ENCODE measurements around the gene SYT1.

SYT1 gene

DNA sequence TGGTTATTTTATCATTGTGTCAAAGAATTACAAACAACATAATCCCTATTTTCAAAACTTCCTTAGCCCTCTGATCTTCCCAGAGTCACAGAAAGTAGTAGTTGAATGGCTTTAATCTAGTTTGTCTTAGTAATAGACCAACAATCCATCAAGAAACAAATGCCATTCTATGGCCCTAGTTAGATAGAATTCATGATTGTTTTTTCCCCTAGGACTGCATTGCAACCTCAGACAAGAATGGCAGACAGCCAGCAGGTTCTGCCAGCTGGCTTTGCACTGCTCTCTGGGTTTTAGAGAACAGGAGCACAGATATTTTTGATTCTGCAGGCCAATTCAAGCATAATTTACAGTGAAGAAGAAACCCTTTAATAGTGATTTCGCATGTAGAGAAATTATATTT lies 33.8 kb downstream of the SYT1 start:
- peak; percentile 44 for DNase-seq

DNA sequence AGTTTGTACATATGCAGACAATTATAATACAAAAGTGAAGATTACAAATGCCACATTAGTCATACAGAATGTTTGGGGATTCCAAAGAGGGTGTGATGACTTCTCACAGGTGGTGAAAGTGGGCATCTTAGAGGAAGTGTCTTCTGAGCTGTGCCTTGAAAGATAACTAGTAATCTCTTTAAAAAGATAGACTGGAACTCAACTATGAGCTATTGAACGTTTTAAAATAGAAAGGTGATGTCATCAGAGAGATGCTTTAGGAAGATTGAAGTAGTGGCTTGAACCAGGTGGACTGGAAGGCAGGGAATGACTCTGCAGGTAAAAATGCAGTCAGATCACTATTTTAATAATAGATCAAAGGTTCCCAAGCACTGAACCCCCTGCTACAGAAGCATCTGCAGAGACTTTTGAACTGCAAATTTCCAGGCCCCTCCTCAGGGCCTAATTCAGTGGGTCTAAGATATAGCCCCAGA lies 50.3 kb downstream of the SYT1 start:
- no peak for DNase-seq

DNA sequence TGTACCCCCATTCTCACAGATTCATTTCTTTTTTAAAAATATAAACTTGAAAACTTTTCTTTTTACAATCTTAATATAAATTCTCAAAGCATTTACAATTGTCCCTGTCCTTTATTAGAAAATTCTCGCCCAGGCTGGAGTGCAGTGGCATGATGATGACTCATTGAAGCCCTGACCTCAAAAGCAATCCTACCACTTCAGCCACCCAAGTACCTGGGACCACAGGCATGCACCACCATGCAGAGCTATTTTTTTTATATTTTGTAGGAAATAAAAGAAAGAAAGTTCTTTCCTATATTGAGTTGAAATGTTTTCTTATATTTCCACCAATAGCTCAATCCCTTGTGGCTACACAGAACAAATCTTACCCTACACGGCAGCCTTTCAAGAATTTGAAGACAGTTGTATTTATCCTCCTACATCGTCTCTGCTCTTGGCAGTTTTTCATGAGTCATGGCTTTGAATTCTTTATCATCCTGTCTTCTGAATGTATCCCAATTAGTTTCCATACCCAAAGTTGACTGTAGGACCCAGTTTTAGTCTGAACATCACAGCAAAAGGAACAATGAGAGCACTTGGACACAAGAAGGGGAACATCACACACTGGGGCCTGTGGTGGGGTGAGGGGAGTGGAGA lies 52.4 kb downstream of the SYT1 start:
- no peak for DNase-seq

DNA sequence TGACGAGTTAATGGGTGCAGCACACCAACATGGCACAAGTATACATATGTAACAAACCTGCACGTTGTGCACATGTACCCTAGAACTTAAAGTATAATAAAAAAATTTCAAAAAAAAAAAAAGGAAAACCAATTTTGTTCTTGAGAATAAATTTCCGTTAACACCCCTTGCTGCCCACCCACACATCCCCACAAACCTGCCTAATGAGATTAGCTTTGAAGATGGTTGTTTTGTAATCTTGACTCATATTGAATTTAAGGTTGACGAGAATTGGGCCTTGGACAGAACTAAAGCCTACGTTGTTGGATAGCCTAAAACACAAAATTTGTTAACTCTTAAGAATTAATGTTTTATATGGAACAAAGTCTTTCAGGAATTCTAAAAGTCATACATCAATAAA lies 52.9 kb downstream of the SYT1 start:
- no peak for DNase-seq

DNA sequence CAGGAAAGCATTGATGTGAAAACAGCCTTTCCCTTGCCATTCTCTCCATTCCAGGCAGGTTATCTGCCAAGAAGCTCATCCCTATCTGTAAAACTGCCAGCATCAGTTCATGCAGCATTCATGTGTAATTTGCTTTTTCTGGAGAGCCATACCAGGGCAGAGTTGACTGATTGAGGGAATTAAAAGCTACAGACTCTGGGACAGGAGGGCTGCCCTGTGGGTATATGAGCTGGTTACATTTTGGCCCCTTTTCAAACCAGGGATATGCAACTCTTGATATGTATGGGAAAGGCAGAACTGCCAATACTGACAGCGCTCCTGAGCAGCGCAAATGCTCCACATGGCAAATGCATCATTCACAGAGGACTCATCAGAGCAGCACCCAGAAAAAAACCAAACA lies 53.7 kb downstream of the SYT1 start:
- DNase-seq: no peak

DNA sequence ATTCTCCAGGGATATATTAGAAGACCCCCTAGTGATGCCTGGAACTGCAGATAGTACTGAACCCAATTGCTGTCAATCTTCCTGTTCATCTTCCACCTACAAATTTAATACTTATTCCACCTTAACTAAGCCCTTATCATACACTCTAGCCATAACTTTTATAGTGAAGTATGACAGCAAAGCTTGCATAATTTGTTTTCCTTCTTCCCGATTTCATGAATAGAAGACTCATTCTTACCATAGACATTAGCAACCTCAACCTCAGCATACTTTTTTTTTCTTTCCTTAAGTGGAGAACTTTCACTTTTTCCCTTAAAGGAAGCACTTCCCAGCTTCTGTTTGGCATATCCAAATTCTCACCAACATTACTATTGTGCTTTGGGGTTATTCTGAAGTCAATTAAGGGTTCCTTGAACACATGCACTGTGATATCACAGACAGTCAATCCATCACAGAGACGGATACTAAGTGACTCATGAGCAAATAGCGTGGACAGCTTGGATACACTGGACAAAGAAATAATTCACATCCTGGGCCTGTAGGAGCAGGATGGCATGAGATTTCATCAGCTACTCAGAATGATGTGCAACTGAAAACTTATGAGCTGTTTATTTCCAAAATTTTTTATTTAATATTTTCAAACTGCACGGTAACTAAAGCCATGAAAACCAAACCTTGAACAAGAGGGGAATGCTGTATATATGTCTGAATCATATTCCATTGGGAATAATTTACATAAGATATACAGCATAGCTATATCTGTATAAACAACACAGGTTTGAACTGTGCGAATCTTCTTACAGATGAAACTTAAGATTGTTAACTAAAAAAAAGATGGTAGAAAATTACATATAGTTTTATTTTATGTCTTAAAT lies 63.9 kb downstream of the SYT1 start:
- DNase-seq: no peak

DNA sequence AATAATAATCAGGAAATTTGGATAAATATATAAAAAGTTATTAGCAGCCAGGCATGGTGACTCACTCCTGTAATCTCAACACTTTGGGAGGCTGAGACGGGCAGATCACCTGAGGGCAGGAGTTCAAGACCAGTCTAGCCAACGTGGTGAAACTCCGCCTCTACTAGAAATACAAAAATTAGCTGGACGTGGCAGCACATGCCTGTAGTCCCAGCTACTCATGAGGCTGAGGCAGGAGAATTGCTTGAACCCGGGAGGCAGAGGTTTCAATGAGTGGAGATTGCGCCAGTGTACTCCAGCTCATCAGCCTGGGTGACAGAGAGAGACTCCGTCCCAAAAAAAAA lies 64.5 kb downstream of the SYT1 start:
- DNase-seq: no peak

DNA sequence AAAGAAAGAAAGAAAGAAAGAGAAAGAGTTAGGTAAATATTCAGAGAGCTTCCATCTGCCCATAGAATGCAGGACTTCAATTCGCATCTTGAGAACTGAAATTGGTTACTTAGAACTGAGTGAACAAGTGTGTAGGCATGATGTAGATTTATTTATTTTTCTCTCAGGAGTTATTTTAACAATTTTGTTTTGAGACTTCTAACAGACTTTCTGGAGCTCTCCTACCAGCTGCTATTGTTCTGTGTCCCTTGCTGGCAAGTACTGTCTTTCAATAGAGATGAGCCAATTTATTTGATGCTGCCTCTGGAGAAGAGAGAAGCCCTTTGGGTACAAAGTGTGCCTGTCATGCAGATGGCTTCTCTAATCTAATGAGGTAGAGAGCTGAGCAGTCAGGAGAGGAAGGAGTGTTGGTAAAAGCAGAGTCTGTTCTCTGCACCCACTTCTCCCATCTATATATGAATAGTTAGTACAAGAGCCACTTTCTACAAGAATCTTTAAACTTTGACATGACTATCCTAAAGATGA lies 67.0 kb downstream of the SYT1 start:
- DNase-seq: no peak

DNA sequence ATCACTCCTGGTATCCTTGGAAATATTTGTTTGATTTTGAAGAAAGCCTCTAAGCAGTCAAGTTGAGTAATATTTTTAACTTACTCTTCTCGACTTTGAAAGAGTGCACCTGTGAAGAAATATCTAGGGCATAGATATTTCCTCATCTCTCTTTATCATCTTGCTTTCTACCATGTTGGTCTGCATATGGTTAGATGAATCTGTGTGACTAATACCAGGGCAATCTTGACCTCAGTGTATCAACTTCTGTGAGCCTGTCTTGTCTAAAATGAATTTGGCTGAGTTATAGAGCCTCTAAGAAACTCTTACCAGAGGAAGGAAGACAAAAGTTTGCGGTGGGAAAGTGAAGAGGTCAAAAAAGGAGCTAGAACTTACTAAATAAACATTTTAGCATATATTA lies 68.4 kb downstream of the SYT1 start:
- DNase-seq: no peak

DNA sequence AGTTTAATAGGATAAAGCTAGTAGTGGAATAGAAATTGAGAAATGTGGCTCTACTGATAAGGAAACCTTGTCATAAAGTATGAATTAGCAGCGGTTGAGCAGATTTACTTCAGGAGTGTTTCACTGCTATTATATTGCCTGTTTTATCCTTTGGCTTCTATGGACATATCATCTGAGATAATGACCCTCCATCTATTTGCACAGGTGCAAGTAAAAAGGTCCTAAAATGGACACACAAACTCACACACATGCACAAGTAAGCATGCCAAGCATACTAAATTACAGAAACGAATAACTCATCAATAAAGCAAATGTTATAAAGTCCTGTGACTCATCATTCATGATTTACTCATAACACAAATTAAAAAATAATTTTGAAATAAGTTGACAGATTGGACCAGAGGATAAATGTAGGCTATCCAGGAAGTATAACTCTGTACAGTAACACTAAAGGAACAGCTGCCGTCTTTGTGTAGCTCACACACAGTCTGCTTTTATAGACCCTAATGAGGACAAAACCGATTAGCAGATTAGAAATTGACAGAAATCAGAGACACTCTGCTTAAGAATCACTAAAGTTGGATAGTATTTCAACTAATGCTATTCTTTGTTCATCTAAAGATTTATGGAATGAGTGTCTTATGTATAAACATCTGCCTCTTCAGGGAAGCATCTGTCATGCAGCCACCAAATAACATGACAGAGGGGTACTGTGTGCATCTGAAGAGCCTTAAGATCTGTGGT lies 73.9 kb downstream of the SYT1 start:
- peak; percentile 49 for DNase-seq

DNA sequence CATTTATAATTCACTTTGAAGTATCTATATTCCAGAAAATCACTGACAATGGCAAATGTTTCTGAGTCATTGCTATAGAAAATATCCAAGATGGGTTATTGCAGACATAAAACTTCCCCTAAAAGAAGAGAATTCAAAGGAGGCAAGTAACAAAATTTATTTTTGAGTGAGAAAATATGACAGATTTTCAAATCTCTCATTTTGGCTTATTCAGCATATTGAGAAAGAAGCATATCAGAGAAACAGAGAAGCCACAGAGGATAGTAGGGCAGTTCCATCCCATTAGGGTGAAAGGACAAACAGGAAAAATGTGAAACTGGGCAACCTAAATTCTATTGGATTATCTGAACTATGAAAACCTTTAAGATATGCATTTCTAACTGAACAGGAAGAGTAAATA lies 85.0 kb downstream of the SYT1 start:
- no peak for DNase-seq

DNA sequence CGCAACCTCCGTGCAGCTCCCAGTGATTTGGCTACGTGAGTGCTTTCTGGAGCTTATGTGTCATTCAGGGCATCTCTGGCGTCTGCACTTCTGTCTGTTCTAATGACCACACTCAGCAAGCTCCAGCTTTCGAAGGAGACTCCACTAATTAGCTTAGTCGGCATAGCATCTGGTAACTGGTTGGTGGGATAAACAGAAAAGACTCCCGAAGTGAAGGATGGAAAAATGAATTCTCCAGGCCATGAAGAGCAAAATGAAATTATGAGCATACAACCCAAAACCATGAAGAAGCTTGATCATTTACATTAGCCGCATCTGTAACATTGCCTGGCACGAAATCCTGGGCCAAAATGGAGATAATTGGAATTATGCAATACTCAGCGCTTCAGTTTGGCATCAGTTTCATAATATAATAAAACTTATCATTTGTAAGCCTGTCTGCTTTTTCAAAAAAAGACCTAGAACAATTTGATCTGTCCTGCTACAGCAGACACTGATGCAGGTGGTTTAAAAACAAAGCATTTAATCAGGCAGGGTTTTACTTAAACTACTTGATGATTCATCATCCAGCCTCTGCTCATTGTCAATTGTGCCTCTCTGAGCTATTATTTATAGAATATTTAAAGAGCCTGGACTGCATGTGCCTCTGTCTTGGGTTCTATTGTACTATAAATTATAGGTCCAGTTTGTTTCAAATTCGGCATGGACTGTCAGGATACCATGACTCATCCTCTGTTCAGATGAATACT lies 87.4 kb downstream of the SYT1 start:
- peak; percentile 63 for DNase-seq

DNA sequence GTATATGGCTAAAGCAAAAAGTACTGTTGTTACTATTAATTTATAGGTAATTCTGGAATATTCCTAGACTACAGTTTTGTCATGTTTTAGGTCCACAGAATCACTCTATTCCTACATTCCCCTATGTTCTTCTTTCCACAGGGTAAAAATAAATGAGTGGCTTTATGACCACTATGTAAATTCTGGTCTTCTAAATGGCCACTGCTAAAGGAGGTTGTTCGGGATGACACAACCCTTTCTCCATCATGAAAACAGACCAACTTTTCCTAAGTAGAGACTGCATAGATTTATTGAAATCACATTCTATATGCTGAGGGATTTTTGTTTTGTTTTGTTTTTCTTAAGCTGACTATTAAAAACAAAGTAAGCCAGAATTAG lies 88.0 kb downstream of the SYT1 start:
- no peak for DNase-seq

DNA sequence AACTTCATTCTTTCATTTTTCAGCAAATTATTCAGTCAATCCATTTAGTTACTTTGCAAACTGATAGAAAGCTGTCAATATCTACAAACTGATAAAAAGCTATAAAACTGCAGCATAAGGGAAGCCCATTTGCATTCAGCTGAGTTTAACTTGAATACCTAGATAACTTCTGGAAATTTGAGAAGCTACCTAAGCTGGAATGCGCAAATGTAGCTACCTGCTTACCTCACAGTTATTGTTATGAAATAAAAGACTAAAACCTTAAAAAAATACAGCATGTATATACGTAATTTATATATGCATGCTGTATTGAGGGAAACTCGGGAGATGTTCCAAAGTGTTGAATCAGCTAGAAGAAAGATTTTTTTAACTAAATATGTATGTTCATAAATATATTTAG lies 94.4 kb downstream of the SYT1 start:
- DNase-seq: no peak

DNA sequence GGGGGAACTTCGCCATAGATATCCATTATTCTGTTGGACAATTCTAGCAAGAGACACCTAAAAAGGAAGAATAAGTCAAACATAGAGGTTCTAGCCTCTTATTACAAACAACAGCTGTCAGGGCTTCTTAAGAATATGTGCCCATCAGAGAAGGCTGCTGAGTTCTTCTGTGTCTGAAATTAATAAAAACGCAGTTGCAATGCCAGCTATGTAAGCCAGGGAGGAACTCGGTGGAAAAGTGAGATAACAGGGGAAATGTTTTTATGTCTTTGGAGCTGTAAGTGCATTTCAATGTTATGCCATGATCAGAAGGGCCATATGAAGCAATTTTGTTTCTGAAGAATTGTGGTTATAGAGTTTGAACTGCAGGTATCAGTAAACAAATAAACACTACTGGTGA lies 95.0 kb downstream of the SYT1 start:
- no peak for DNase-seq

DNA sequence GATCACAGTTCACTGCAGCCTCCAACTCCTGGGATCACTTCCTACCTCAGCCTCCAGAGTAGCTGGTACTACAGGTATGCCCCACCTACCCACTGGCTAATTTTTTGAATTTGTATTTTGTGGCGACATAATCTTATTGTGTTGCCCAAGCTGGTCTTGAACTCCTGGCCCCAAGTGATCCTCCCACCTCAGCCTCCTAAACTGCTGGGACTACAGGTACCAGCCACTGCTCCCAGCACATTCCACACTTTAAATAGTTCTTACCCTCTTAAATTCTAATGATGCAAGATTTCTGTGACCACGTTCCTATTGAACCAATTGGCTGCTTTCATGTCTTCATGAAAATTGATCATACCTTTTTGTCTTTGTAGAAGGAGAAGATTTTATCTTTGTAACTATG lies 96.6 kb downstream of the SYT1 start:
- no peak for DNase-seq

DNA sequence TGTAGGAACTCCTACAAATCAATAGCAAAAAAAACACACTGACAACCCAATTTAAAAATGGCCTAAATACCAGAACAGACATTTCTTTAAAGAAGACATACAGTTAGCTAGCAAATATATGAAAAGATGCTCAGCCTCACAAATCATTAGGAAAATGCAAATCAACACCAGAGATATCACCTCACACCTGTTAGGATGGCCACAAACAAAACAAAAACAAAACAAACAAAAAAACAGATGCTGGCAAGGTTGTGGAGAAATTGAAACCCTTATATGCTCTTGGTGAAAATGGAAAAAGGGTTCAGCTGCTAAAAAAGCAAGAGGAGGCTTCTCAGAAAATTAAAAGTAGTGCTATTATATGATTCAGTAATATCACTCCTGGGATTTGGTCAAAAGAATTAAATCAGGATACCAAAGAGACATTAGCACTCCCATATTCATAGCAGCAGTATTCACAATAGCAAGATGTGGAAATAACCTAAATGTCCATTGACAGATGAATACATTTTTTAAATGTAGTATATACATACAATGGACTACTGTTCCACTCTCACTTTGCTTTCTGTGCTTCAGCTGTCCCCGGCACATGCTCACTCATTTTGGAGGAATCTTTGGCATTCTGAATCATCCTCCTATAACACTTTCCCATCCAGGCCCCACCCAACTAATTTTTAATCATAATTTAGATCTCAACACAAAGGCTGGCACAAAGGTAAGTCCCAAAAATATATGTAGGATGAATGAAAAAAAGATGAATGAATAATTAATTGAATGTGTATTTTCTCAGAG lies 99.1 kb downstream of the SYT1 start:
- DNase-seq: no peak

DNA sequence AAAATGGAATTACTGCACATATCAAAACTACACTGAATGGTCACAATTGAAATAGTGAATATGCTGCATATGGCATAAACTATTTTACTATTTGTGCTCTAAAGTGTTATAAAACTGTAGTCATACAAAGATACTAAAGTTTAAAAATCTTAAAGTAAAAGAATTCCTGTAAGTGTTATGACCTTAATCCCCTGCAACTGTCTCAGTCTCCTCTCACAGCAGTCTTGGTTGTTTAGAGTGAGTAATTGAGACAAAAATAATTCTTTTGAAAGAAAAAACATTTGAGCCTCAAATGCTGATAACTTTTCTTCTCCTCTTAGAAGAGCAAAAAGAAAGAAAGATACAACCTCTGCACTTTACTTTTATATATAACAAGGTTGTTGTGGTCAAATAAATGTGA lies 99.9 kb downstream of the SYT1 start:
- no peak for DNase-seq

DNA sequence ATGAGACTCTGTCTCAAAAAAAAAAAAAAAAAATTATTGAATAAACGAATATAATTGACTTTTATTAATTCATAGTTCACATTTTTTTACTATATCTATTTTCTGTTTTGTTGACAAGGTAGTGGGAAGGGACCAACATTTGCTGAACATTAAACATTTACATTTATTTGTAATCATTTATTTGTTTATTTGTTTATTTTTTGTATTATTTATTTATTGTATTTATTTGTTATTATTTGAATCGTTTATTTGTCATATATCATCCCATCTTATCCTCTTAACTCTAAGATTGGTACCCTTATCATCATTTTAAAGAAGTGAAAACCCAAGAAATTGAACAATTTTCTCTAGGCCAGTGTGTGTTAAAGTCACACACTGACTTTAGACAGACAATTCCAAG lies 101.5 kb downstream of the SYT1 start:
- DNase-seq: no peak

DNA sequence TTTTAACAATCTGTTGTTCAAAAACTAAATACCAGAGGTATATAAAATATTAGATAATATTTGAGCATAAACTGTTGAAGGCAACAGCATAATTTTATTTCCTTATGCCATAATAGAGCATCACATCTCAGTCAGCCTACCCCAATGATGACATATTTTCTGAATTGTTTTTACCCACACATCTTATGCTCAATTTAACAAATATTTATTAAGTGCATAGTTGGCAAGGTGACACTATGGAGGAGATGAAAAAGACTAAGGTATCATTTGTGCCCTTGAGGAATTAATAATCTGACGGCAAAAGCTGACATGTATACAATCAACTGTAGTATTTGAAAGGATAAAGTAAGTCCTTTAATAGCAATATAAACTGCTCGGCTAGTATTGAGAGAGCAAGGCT lies 102.4 kb downstream of the SYT1 start:
- DNase-seq: no peak

DNA sequence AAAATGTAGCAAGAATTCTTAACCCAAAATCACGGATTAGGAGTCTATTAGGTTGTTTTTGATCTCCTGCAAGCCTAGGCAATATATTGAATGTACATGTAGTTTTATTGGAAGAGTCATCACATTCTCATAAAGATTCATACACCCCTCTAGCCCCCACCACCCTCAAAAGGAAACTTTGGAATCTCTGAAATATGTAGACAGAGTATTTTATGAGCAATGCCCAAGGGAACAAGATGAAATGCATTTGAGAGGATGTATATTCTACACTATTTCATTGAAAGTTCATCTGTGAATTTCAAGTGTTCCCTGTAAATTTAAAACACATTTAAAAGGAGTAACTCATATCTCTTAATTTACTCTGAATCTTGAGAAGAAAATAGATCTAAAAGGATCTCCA lies 103.7 kb downstream of the SYT1 start:
- DNase-seq: no peak

DNA sequence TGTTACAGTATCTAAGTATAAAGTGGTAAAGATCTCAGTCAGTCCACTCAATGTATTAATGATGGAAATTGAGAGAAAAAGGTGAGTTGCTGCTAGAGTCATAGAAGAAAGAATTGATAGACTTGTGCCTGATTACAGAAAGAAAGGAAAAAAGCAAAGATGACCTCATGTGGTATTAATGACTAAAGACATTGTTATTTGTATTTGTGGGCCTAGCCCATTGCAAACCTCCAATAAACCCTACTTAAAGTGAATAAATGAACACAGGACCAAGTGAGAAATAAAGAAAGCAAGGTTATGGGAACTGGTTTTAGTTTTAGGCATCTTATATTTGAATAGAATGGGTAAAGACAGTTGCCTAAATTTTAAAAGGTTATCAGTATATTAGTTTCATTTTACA lies 105.5 kb downstream of the SYT1 start:
- DNase-seq: no peak
